H9 (cell line): Measurements from ENCODE around the gene ARHGEF7. TPM values are rescaled to one million over a fixed set of nuclear protein-coding genes. Genes with fewer than 3 reads are reported as not detected.

ENCODE experiments used
- DNase-seq: peaks from one replicate; pipeline ENCODE4 v3.0.0-alpha.2; 2017
- H2AFZ ChIP-seq: one replicate; pipeline ENCODE4 v1.6.1; 2013; ENCODE audit warnings: mild to moderate bottlenecking, low read length, control low read depth, moderate library complexity
- H2AK5ac ChIP-seq: 2 replicates; pipeline ENCODE4 v1.6.1; 2013; ENCODE audit warnings: low read length, control low read depth, mixed read lengths; ENCODE audit not compliant: insufficient read length
- H2BK120ac ChIP-seq: one replicate; pipeline ENCODE4 v1.6.1; 2013; ENCODE audit warnings: low read depth, mild to moderate bottlenecking, low read length, control low read depth, inconsistent platforms; ENCODE audit not compliant: poor library complexity, severe bottlenecking
- H2BK12ac ChIP-seq: 2 replicates; pipeline ENCODE4 v1.6.1; 2013; ENCODE audit warnings: low read length, control low read depth, mixed read lengths, low read depth; ENCODE audit not compliant: insufficient read length
- H2BK15ac ChIP-seq: 2 replicates; pipeline ENCODE4 v1.6.1; 2013; ENCODE audit warnings: low read depth, low read length, control low read depth
- H2BK20ac ChIP-seq: one replicate; pipeline ENCODE4 v1.6.1; 2013; ENCODE audit warnings: low read depth, mild to moderate bottlenecking, low read length, control low read depth, inconsistent platforms; ENCODE audit not compliant: poor library complexity, severe bottlenecking
- H2BK5ac ChIP-seq: 2 replicates; pipeline ENCODE4 v1.6.1; 2013; ENCODE audit warnings: low read length, control low read depth, mixed read lengths; ENCODE audit not compliant: insufficient read length
- H3K14ac ChIP-seq: 2 replicates; pipeline ENCODE4 v1.6.1; 2013; ENCODE audit warnings: low read length, control low read depth; ENCODE audit not compliant: insufficient read depth
- H3K18ac ChIP-seq: 2 replicates; pipeline ENCODE4 v1.6.1; 2013; ENCODE audit warnings: low read depth, mild to moderate bottlenecking, mixed read lengths, low read length, control low read depth; ENCODE audit not compliant: insufficient read length
- H3K23ac ChIP-seq: 2 replicates; pipeline ENCODE4 v1.6.1; 2013; ENCODE audit warnings: low read length, control low read depth, mixed read lengths, low read depth; ENCODE audit not compliant: insufficient read length
- H3K23me2 ChIP-seq: 2 replicates; pipeline ENCODE4 v1.6.1; 2013; ENCODE audit warnings: low read depth, mild to moderate bottlenecking, mixed read lengths, low read length, control low read depth; ENCODE audit not compliant: insufficient read length, poor library complexity, severe bottlenecking
- H3K27ac ChIP-seq: 2 replicates; pipeline ENCODE4 v1.5.1; 2013; ENCODE audit warnings: low read length, control low read depth, mixed read lengths, low read depth; ENCODE audit not compliant: insufficient read length
- H3K27me3 ChIP-seq: 2 replicates; pipeline ENCODE4 v1.6.1; 2013; ENCODE audit warnings: low read length, control low read depth, inconsistent platforms; ENCODE audit not compliant: insufficient read depth
- H3K4ac ChIP-seq: 2 replicates; pipeline ENCODE4 v1.6.1; 2013; ENCODE audit warnings: low read depth, mild to moderate bottlenecking, control low read depth, inconsistent platforms, low read length, moderate library complexity
- H3K4me1 ChIP-seq: 2 replicates; pipeline ENCODE4 v1.6.1; 2013; ENCODE audit warnings: low read length, control low read depth, inconsistent platforms; ENCODE audit not compliant: insufficient read depth
- H3K4me2 ChIP-seq: 2 replicates; pipeline ENCODE4 v1.6.1; 2013; ENCODE audit warnings: low read length, control low read depth, mixed read lengths; ENCODE audit not compliant: insufficient read length, insufficient read depth
- H3K56ac ChIP-seq: 2 replicates; pipeline ENCODE4 v1.6.1; 2013; ENCODE audit warnings: low read depth, mild to moderate bottlenecking, mixed read lengths, low read length, control low read depth; ENCODE audit not compliant: insufficient read length
- H3K79me1 ChIP-seq: 2 replicates; pipeline ENCODE4 v1.6.1; 2013; ENCODE audit warnings: low read depth, mild to moderate bottlenecking, moderate library complexity, low read length, control low read depth, inconsistent platforms; ENCODE audit not compliant: insufficient read depth, poor library complexity, severe bottlenecking
- H3K79me2 ChIP-seq: 2 replicates; pipeline ENCODE4 v1.6.1; 2013; ENCODE audit warnings: low read length, control low read depth, inconsistent platforms; ENCODE audit not compliant: insufficient read depth
- H3K9ac ChIP-seq: 2 replicates; pipeline ENCODE4 v1.6.1; 2013; ENCODE audit warnings: low read length, control low read depth, mixed read lengths; ENCODE audit not compliant: insufficient read length; ENCODE audit errors: extremely low read depth
- H3K9me3 ChIP-seq: one replicate; pipeline ENCODE4 v1.6.1; 2013; ENCODE audit warnings: low read depth, low read length, inconsistent platforms; ENCODE audit not compliant: control insufficient read depth
- H3T11ph ChIP-seq: one replicate; pipeline ENCODE4 v1.6.1; 2013; ENCODE audit warnings: mild to moderate bottlenecking, low read length, control low read depth, inconsistent platforms
- H4K20me1 ChIP-seq: one replicate; pipeline ENCODE4 v1.6.1; 2013; ENCODE audit not compliant: control insufficient read depth, insufficient read length, insufficient read depth
- H4K5ac ChIP-seq: 2 replicates; pipeline ENCODE4 v1.6.1; 2013; ENCODE audit warnings: low read depth, mild to moderate bottlenecking, mixed read lengths, low read length, control low read depth; ENCODE audit not compliant: insufficient read length
- H4K8ac ChIP-seq: replicated peaks from 2 replicates; pipeline ENCODE4 v1.6.1; 2013; ENCODE audit warnings: low read length, control low read depth, mixed read lengths, low read depth; ENCODE audit not compliant: insufficient read length
- H4K91ac ChIP-seq: 2 replicates; pipeline ENCODE4 v1.6.1; 2013; ENCODE audit warnings: low read depth, mild to moderate bottlenecking, moderate library complexity, mixed read lengths, low read length, control low read depth; ENCODE audit not compliant: insufficient read length
- H3K27ac Mint-ChIP-seq, 3 experiments: 2 replicates in 2 of 3; 3 replicates in 1 of 3; pipeline ENCODE4 v1.8.0; 2020 to 2021; ENCODE audit warnings: mixed read lengths in 3 of 3, mild to moderate bottlenecking in 1 of 3, moderate library complexity in 1 of 3
- H3K27me3 Mint-ChIP-seq: 2 replicates; pipeline ENCODE4 v1.8.0; 2021; ENCODE audit warnings: low read depth, mild to moderate bottlenecking, moderate library complexity, mixed read lengths
- H3K36me3 Mint-ChIP-seq, 3 experiments: 2 replicates in 2 of 3; 3 replicates in 1 of 3; pipeline ENCODE4 v1.8.0; 2020 to 2021; ENCODE audit warnings: low read depth in 3 of 3, mixed read lengths in 3 of 3; ENCODE audit not compliant: insufficient read depth in 1 of 3
- H3K4me1 Mint-ChIP-seq, 2 experiments: 2 replicates each; pipeline ENCODE4 v1.8.0; 2020; ENCODE audit warnings: mixed read lengths in 2 of 2
- H3K4me3 Mint-ChIP-seq, 2 experiments: 2 replicates in 1 of 2; 3 replicates in 1 of 2; pipeline ENCODE4 v1.8.0; 2020 to 2021; ENCODE audit warnings: mild to moderate bottlenecking in 2 of 2, mixed read lengths in 2 of 2, moderate library complexity in 1 of 2
- H3K9me3 Mint-ChIP-seq, 2 experiments: 2 replicates in 1 of 2; 3 replicates in 1 of 2; pipeline ENCODE4 v1.8.0; 2020; ENCODE audit warnings: mild to moderate bottlenecking in 2 of 2, mixed read lengths in 2 of 2, moderate library complexity in 1 of 2
- WGBS: extraction: QIAGEN DNeasy Blood & Tissue Kit; methylation state at CpG from one replicate; pipeline ENCODE4 v1.1.7; 2013; ENCODE audit warnings: missing lambda C conversion rate, low lambda C conversion rate, mixed read lengths; ENCODE audit not compliant: insufficient read length; ENCODE audit errors: extremely low coverage; 5-methylcytosine and 5-hydroxymethylcytosine counted together
- total RNA-seq: library from RNA; stranded (reverse); gene quantifications from 2 replicates; pipeline ENCODE4 v1.2.1, GENCODE V29; 2021
- TF ChIP-seq, protein P1 (sequence below): fragments of 200-600 bp; sonication (generic); conservative IDR thresholded peaks from 3 replicates; pipeline ENCODE4 v1.8.0; 2021; ENCODE audit warnings: antibody characterized with exemption, mild to moderate bottlenecking

Gene ARHGEF7
- total RNA-seq, 1 experiment from 2014 or later: 51.9 TPM

DNA sequence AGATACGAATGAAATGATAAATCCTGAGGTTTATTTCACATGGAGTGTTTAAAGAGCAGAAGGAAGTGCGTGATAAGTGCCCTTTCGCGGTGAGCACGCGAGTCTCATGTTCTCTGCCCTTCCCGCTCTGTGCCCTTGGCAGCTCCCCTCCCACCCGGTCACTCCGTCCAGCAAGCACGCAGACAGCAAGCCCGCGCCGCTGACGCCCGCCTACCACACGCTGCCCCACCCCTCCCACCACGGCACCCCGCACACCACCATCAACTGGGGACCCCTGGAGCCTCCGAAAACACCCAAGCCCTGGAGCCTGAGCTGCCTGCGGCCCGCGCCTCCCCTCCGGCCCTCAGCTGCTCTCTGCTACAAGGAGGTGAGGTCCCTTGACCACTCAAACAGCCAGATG, 167.9 kb downstream of the ARHGEF7 start:
- H3K14ac ChIP-seq: no peak overlapping the region
- H3K4me3 Mint-ChIP-seq: no peak overlapping the region
- no peak overlapping the region for H2BK120ac ChIP-seq
- H2BK12ac ChIP-seq: no peak overlapping the region
- H4K5ac ChIP-seq: no peak overlapping the region
- no CpG with 5 or more reads among the region's 23 CpGs for WGBS
- H3K18ac ChIP-seq: no peak overlapping the region
- H4K20me1 ChIP-seq: no peaks in the 10 kb centered on the region
- no peaks in the 10 kb centered on the region for H3K4me1 ChIP-seq
- no peak overlapping the region for H2BK20ac ChIP-seq
- H3T11ph ChIP-seq: no peak overlapping the region
- no peak overlapping the region for H2BK5ac ChIP-seq
- H3K4ac ChIP-seq: no peak overlapping the region
- H3K23me2 ChIP-seq: no peaks in the 10 kb centered on the region
- no peak overlapping the region for H3K23ac ChIP-seq
- no peak overlapping the region for H3K9ac ChIP-seq
- peaks cover 31 to 81% (median 74%) of the 10 kb centered on the region in 3 experiments for H3K36me3 Mint-ChIP-seq
- DNase-seq: no peak
- H3K79me2 ChIP-seq: no peaks in the 10 kb centered on the region
- no peak overlapping the region for H3K4me2 ChIP-seq
- no peaks in the 10 kb centered on the region for H3K27me3 ChIP-seq
- peak overlapping the region in 1 of 3 experiments; percentile 70; a peak in 3 of 7 replicates for H3K27ac Mint-ChIP-seq
- no peak overlapping the region for H2AFZ ChIP-seq
- no peak overlapping the region for H4K91ac ChIP-seq
- no peak overlapping the region for H2BK15ac ChIP-seq
- TF ChIP-seq, protein P1, sequence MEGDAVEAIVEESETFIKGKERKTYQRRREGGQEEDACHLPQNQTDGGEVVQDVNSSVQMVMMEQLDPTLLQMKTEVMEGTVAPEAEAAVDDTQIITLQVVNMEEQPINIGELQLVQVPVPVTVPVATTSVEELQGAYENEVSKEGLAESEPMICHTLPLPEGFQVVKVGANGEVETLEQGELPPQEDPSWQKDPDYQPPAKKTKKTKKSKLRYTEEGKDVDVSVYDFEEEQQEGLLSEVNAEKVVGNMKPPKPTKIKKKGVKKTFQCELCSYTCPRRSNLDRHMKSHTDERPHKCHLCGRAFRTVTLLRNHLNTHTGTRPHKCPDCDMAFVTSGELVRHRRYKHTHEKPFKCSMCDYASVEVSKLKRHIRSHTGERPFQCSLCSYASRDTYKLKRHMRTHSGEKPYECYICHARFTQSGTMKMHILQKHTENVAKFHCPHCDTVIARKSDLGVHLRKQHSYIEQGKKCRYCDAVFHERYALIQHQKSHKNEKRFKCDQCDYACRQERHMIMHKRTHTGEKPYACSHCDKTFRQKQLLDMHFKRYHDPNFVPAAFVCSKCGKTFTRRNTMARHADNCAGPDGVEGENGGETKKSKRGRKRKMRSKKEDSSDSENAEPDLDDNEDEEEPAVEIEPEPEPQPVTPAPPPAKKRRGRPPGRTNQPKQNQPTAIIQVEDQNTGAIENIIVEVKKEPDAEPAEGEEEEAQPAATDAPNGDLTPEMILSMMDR: no peak
- no peak overlapping the region for H4K8ac ChIP-seq
- H3K27me3 Mint-ChIP-seq: no peaks in the 10 kb centered on the region; the same call in 1 of the 2 replicates
- H3K56ac ChIP-seq: no peak overlapping the region
- no peaks in the 10 kb centered on the region for H3K79me1 ChIP-seq
- H3K27ac ChIP-seq: no peak overlapping the region
- no peaks in the 10 kb centered on the region for H3K9me3 ChIP-seq
- H2AK5ac ChIP-seq: no peak overlapping the region
- H3K4me1 Mint-ChIP-seq: no peaks in the 10 kb centered on the region
- H3K9me3 Mint-ChIP-seq: no peaks in the 10 kb centered on the region
